Measurements from ENCODE around the gene WDR37. TPM values are rescaled to one million over a fixed set of nuclear protein-coding genes. Genes with fewer than 3 reads are reported as not detected.
A peak's percentile ranks its signal among the peaks of the same experiment; 100 is the strongest.
"Not testable (repeated sequence)": the region's sequence is repeated elsewhere in the genome, so short reads cannot be mapped to it uniquely, and the experiment has no call there.

The WDR37 gene
- total and polyA plus RNA-seq, 5 experiments from 2014 or later: 15.9 to 49.4 (median 21.6) TPM

DNA sequence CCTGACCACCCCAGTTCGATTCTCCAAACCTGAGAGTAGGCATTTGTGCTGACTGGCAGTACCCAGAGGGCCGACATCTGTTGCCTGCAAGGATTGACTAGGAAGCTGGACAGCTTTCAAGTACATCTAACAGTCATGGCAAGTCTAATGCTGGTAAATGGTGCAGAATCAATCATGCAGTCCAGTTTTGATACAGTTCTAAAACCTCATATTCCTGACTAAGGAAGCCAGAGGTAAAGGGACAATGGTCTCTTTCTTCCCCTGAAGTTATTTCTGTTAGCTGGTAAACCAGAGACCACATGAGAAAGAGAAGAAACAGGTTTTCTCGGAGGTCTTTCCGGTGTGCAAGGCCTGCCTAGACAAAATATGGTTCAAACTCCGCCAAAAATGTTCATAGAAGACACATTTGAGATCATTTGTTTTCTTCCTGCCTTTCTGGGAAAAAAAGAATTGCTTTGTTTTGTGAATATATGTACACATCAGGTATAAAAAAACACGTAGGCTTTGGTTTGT is 97.1 kb downstream of the WDR37 start:
- peaks cover 4 to 20% (median 11%) of the 10 kb centered on the region in 4 donors for H3K4me1 Mint-ChIP-seq
- H3K27me3 Mint-ChIP-seq: peaks cover 0 to 30% (median 24%) of the 10 kb centered on the region in 5 donors
- H3K4me3 Mint-ChIP-seq: peak overlapping the region in 1 of 10 donors; percentile 22
- peaks cover 0 to 4% (median 0%) of the 10 kb centered on the region in 3 donors for H3K36me3 Mint-ChIP-seq
- H3K27ac Mint-ChIP-seq: no peak overlapping the region
- ATAC-seq (no peak), DNase-seq (no peak)
- POLR2A ChIA-PET: no interaction called here
- peaks cover 0 to under 1% (median 0%) of the 10 kb centered on the region in 9 donors for H3K9me3 Mint-ChIP-seq

DNA sequence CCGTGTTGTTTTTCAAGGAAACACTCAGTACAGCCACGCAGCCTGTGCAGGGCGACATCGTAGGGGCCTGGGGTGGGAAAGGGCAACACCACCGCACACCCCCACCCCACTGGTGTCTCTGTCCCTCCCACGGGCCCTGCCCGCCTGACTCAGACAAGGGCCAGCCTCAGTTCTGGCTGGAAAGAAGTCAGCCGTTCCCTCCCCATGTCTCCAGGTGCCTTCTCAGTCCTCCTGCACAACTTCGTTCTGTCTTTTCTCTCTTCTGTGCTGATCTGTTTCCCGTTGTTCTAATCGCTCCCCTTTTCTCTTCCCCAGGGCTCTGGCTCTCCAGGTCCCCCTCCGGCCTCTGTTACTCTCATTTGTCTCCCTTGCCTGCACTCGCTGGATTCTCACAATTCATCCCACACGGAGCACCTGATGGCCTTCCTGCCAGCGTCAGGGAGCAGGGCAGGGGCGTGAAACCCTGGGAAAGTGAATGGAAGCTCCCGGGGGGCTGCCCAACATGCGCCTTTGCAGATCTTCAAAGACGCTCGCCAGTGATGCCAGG is 97.7 kb downstream of the WDR37 start:
- H3K4me3 Mint-ChIP-seq: peak overlapping the region in 2 of 10 donors; percentile 22 to 25
- peaks cover 0 to 30% (median 22%) of the 10 kb centered on the region in 5 donors for H3K27me3 Mint-ChIP-seq
- peaks cover 0 to 2% (median 0%) of the 10 kb centered on the region in 3 donors for H3K36me3 Mint-ChIP-seq
- H3K4me1 Mint-ChIP-seq: peaks cover 4 to 20% (median 10%) of the 10 kb centered on the region in 4 donors
- peak overlapping the region in 1 of 10 donors; percentile 68 for H3K27ac Mint-ChIP-seq
- DNase-seq (no peak), ATAC-seq (no peak)
- H3K9me3 Mint-ChIP-seq: no peaks in the 10 kb centered on the region
- POLR2A ChIA-PET: no interaction called here

DNA sequence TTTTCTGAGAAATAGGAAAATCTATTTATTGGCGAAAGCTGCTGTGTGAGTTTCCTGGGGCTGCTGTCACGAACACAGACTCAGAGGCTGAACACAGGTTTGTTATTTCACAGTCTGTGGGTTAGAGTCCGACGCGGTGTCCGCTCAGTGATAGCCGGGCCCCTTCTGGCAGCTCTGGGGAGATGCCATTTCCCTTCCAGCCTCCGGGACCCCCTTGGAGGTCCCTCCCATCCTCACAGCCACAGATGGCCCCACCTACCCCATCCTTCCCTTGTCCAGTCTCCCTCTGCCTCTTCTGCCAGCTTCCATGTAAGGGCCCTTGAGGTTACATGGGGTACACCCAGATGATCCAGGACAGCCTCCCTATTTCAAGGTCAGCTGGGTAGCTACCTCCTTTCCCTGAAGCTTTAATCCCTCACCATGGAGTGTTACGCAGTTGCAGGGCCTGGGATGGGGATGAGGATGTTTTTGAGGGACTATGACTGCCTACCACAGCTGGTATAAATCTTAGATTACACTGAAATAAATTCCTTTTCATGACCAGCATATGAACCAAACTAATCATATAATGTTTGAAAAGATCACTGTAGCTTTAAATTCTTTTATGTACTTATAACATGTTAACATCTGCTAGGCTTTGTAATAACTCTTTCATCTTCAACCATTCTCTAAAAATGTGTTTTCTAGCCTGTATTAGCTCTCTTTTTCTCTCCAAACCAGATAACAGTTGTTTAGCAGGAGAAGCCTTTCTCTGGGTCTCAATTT is 98.5 kb downstream of the WDR37 start:
- Mint-ChIP-seq H3K27ac (peak overlapping the region in 1 of 10 donors; percentile 68), H3K9me3 (no peaks in the 10 kb centered on the region), H3K4me1 (peaks cover 2 to 15% (median 6%) of the 10 kb centered on the region in 4 donors), H3K36me3 (no peaks in the 10 kb centered on the region), H3K27me3 (peaks cover 0 to 25% (median 17%) of the 10 kb centered on the region in 5 donors), H3K4me3 (no peak overlapping the region)
- DNase-seq: no peak
- POLR2A ChIA-PET: no interaction called here
- no peak for ATAC-seq

DNA sequence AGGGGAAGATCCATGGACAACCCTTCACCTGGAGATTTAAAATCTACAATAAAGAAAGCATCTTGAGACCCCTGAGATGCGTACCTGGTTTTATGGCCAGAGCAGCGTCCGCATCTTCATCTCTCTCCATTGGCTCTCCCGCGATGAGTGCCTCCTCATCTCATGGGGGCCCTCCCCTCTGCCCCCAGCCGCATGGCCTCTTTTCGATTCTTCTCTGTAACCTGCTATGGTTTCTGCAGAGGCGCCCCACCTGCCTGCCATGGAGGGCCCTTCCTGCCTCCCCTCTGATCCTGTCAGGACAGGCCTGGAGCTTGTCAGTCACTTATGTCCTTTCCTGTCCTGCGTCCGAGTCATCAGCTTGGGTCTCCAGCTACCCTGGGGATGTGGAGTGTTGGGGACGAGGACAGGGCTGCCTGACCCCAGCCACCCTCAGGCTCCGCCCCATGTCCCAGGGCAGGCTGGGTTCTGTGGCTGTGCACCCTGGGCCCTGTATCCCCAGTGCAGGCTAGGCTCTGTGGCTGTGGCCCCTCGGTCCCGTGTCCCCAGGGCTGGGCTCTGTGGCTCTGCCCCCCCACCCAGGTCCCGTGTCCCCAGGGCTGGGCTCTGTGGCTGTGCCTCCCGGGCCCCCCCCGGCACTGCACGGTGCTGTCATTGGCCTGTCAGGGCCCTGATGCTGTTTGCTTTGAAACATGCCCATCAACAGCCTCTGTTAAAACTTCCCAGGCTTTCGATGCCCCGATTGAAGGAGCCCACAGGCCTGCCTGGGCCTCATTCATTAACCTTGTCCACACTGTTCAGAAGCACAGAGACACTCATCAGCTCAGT is 99.8 kb downstream of the WDR37 start:
- Mint-ChIP-seq H3K4me1 (peaks cover 0 to 11% (median 4%) of the 10 kb centered on the region in 4 donors), H3K27me3 (peaks cover 0 to 15% (median 10%) of the 10 kb centered on the region in 5 donors), H3K9me3 (no peaks in the 10 kb centered on the region), H3K27ac (peak overlapping the region in 2 of 10 donors; percentile 10 to 73), H3K36me3 (no peaks in the 10 kb centered on the region), H3K4me3 (no peak overlapping the region)
- DNase-seq (no peak), ATAC-seq (no peak)
- POLR2A ChIA-PET: no interaction called here

DNA sequence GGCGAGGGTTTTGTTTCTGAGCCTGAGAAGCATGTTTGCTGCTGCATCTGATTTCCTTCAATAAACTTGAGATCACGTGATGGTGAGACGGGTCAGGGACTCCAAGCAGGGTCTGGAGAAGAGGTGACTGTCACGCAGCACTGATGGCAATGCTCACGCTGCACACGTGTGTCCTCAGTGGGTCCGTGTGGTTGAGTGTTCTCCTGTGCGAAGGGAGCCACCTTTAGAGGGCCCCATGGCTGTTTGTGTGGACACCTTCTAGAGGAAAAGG is 100.4 kb downstream of the WDR37 start:
- Mint-ChIP-seq H3K9me3 (no peaks in the 10 kb centered on the region), H3K4me3 (no peak overlapping the region), H3K27me3 (peaks cover 0 to 15% (median 7%) of the 10 kb centered on the region in 5 donors), H3K27ac (no peak overlapping the region), H3K4me1 (peaks cover 0 to 8% (median 4%) of the 10 kb centered on the region in 4 donors), H3K36me3 (no peaks in the 10 kb centered on the region)
- no peak for ATAC-seq
- POLR2A ChIA-PET: no interaction called here
- DNase-seq: no peak

DNA sequence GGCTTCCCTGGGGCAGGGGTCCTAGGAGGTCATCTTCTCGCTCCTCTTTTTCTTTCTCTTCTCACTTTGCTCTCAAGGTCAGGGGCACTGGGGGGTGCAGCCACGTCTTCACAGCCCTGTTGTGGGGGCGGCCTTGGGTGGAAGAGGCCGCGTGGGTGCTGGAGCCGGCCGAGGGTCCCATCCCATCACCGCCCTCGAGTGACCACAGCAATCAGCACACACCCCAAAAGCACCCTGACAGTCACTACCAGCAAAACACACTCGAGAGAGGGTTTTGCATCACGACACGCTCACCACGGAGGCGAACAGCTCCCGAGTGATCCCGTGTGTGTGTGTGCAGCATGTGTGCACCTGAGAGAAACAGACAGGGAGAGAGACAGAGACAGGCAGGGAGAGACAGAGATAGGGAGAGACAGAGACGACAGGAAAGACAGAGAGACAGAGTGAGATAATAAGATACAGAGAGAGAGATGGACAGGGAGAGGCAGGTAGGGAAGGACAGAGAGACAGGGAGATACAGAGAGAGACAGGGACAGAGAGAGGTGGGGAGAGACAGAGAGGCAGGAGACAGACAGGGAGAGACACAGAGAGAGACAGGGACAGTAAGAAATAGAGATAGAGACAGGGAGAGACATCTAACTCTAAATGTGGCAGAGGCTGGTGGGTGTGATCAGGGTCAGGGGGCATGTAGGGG is 100.9 kb downstream of the WDR37 start:
- peaks cover 0 to 15% (median 5%) of the 10 kb centered on the region in 5 donors for H3K27me3 Mint-ChIP-seq
- H3K4me3 Mint-ChIP-seq: no peak overlapping the region
- H3K36me3 Mint-ChIP-seq: no peaks in the 10 kb centered on the region
- ATAC-seq (no peak), DNase-seq (no peak)
- no peaks in the 10 kb centered on the region for H3K9me3 Mint-ChIP-seq
- peak overlapping the region in 2 of 10 donors; percentile 52 to 58 for H3K27ac Mint-ChIP-seq
- POLR2A ChIA-PET: no interaction called here
- peaks cover 0 to 6% (median 4%) of the 10 kb centered on the region in 4 donors for H3K4me1 Mint-ChIP-seq

DNA sequence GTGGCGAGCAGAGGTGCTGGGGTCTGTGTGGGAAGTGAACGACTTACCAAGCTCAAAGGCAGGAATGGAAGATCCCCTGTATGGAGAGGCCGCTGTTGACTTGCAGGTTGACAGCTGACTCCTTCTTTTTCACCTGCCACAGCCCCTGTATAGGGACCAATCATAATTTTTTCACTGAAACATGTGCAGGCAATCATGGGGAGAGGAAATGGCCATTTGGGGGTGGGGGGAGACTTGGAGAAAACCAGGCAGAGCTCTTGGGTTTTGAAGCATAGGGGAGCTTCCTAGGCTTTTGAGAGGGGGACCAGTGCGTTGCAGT is 101.4 kb downstream of the WDR37 start:
- POLR2A ChIA-PET: no interaction called here
- no peak for DNase-seq
- Mint-ChIP-seq H3K27ac (no peak overlapping the region), H3K36me3 (no peaks in the 10 kb centered on the region), H3K27me3 (peaks cover 0 to 13% (median 6%) of the 10 kb centered on the region in 5 donors), H3K4me1 (peaks cover 0 to 6% (median 4%) of the 10 kb centered on the region in 4 donors), H3K9me3 (no peaks in the 10 kb centered on the region), H3K4me3 (no peak overlapping the region)
- ATAC-seq: no peak

DNA sequence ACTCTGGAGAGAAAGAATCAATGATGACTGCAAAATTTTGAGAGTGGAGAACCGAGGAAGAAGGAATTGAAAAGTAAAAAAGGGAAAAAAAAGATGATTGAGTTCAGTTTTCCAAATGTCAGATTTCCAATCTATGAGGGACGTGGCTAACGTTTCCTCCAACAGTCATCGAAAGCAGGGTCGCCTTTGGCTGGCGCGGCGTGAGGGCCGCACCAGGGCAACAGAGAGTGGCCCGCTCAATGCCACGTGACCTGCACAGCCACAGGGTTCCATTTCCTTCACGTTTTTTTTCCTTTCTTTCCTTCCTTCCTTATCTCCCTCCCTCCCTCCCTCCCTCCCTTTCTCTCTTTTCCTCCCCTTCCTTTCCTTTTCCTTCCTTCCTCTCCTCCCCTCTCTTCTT is 101.9 kb downstream of the WDR37 start:
- Mint-ChIP-seq H3K4me3 (no peak overlapping the region), H3K4me1 (peaks cover 0 to 6% (median 4%) of the 10 kb centered on the region in 4 donors), H3K27ac (peak overlapping the region in 2 of 10 donors; percentile 62), H3K27me3 (peaks cover 0 to 12% (median 8%) of the 10 kb centered on the region in 5 donors), H3K36me3 (no peaks in the 10 kb centered on the region), H3K9me3 (no peaks in the 10 kb centered on the region)
- ATAC-seq (no peak), DNase-seq (no peak)
- POLR2A ChIA-PET: no interaction called here

DNA sequence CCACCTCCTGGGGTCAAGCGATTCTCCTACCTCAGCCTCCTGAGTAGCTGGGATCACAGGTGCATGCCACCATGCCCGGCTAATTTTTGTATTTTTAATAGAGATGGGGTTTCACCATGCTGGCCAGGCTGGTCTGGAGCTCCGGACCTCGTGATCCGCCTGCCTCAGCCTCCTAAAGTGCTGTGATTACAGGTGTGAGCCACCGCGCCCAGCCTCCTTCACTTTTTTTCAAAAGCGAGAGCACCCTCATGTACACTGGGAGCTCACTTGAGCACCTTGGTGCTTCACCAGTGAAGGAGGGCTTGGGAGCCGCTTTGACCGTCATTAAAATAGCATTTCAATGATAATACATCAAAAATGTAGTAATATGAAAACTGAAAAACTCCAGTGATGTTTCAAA is 102.4 kb downstream of the WDR37 start:
- H3K9me3 Mint-ChIP-seq, H3K4me3 Mint-ChIP-seq, DNase-seq, H3K36me3 Mint-ChIP-seq, POLR2A ChIA-PET, H3K4me1 Mint-ChIP-seq, ATAC-seq: not testable (repeated sequence)
- Mint-ChIP-seq H3K27ac (peak overlapping the region in 1 of 10 donors; percentile 62), H3K27me3 (peaks cover 0 to 12% (median 8%) of the 10 kb centered on the region in 5 donors)

DNA sequence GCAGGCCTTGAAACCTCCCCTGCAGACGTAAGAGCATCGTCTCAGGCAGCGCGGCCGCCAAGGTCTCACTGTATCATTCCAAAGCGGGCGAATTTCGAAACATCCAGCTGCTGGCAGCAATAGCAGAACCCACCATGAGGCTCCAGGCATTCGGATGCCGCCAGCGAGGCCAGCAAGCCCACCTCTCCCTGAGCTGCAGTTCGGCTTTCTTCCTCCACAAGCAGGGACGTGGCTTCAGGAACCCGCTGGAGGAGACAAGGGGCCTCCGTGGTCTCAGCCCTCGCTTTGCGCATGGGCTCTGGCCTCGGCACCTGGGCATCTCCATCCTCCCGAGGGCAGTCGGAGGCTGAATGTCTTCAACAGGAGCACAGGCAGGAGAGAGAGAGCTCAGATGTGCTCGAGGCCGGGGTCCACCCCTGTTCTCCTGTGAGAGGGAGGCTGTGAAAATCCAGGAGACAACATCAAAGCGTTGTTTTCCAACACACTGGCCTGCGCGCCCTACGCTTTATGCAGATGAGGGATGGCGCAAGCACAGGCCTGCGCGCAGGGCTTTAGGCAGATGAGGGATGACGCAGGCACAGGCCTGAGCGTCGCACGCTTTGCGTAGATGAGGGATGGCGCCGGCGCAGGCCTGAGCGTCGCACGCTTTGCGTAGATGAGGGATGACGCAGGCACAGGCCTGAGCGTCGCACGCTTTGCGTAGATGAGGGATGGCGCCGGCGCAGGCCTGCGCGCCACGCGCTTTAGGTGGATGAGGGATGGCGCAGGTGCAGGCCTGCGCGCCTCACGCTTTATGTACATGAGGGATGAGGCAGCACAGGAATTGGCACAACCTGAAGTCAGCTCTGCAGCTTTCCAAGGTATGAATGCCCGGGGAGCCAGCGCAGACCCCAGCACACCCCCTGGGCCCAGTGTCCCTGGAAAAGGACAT is 103.2 kb downstream of the WDR37 start:
- POLR2A ChIA-PET: no interaction called here
- no peak for ATAC-seq
- H3K4me1 Mint-ChIP-seq: peaks cover 0 to 3% (median under 1%) of the 10 kb centered on the region in 4 donors
- peak overlapping the region in 1 of 10 donors; percentile 48 for H3K27ac Mint-ChIP-seq
- no peaks in the 10 kb centered on the region for H3K9me3 Mint-ChIP-seq
- peak overlapping the region in 1 of 10 donors; percentile 39 for H3K4me3 Mint-ChIP-seq
- H3K27me3 Mint-ChIP-seq: peaks cover 0 to 12% (median 6%) of the 10 kb centered on the region in 5 donors
- no peaks in the 10 kb centered on the region for H3K36me3 Mint-ChIP-seq
- no peak for DNase-seq

DNA sequence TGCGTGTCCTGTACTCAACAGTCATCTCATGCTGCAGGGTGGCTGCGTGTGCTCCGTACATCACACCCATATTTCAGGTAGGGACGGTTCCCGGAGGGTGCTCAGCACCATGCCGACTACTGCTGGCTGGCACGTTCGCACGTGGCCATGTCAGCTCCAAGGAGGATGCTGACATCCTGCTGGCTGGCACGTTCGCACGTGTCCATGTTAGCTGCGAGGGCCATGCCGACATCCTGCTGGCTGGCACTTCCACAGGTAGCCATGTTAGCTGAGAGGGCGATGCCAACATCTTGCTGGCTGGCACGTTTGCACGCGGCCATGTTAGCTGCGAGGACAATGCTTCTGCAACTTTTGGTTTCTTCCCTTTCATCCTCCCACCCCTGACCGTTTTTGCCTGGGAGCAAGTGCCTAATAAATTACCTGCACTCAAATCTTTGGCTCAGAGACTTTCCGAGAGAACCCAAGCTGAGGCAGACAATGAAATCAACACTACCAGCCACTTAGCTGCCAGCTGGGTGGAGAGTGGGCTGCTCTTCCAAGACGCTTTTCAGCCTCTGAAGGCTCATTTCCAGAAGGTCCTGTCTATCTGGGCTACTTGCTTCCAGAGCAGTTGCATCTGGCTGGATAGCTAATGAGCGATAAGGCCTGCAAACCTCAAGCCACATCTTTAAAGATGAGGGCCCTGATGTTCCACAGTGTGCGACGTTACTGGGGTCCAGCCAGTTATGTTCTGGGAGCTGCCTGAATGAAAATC is 104.6 kb downstream of the WDR37 start:
- POLR2A ChIA-PET: no interaction called here
- Mint-ChIP-seq H3K4me3 (no peak overlapping the region), H3K27ac (no peak overlapping the region), H3K9me3 (peaks cover 0 to 2% (median 0%) of the 10 kb centered on the region in 9 donors), H3K27me3 (peaks cover 0 to 12% (median 6%) of the 10 kb centered on the region in 5 donors), H3K4me1 (peaks cover 0 to 2% (median 0%) of the 10 kb centered on the region in 4 donors), H3K36me3 (no peaks in the 10 kb centered on the region)
- no peak for DNase-seq
- ATAC-seq: no peak
